Breast epithelium (tissue), 3 donors: ENCODE results near the gene ITPR2.

Experiments
- CTCF ChIP-seq, 3 donors: fragments of 450-650 bp; IDR thresholded peaks; one replicate each; pipeline ENCODE4 v1.5.1; 2016 to 2017; ENCODE audit warnings: antibody characterized with exemption in 3 of 3, mild to moderate bottlenecking in 3 of 3, moderate library complexity in 3 of 3
- POLR2A ChIP-seq: fragments of 450-650 bp; IDR thresholded peaks from one replicate; pipeline ENCODE4 v1.6.1; 2016; ENCODE audit warnings: antibody characterized with exemption, mild to moderate bottlenecking, moderate library complexity
- POLR2AphosphoS5 ChIP-seq, 3 donors: sonication (generic); formaldehyde crosslinking; IDR thresholded peaks; one replicate each; pipeline ENCODE4 v1.6.1; 2017; ENCODE audit warnings: antibody characterized with exemption in 3 of 3

GRCh38 chr12:26555139-26555538, 277.9 kb downstream of the ITPR2 start:
- TF ChIP-seq CTCF (IDR thresholded peaks at IDR 0.05) (no peak), POLR2AphosphoS5 (IDR thresholded peaks at IDR 0.05) (no peak), POLR2A (no peak)
